HCT116 (cell line): ENCODE results near the gene LGALS7. TPM values are rescaled to one million over a fixed set of nuclear protein-coding genes. Genes with fewer than 3 reads are reported as not detected.

Experiments used
- ATAC-seq: fragments of 200-7000 bp; cut with Tn5 transposase; 2 replicates; pipeline ENCODE4 v1.9.1; 2020; ENCODE audit warnings: mild to moderate bottlenecking, moderate library complexity
- BruUV-seq: library from RNA; stranded (reverse); fragments of 400-500 nt; replicated peaks from 2 replicates; lab custom pipeline; 2021; lab: Mats Ljungman, UMichigan
- CTCF ChIA-PET: fragments of 300-600 bp; sonication (Branson Sonifier 250); formaldehyde crosslinking; loops from one replicate; lab custom pipeline; 2021; ENCODE audit warnings: antibody characterized with exemption; lab: Charles Lee
- POLR2A ChIA-PET: fragments of 300-600, 350-600 bp; sonication (Branson Sonifier 250); formaldehyde crosslinking; loops from one replicate; lab custom pipeline; 2021; ENCODE audit warnings: antibody characterized with exemption; lab: Charles Lee
- RAD21 ChIA-PET, 2 experiments: fragments of 300-600 bp; sonication (Branson Sonifier 250); formaldehyde crosslinking; loops; one replicate each; lab custom pipeline; 2023; ENCODE audit warnings: low total read pairs in 2 of 2; ENCODE audit not compliant: uncharacterized antibody in 2 of 2, unreplicated experiment in 2 of 2, low non-redundant PET in 1 of 2; lab: Charles Lee
- DNase-seq: peaks from one replicate; pipeline ENCODE4 v3.0.0-alpha.2; 2010; ENCODE audit warnings: low read depth, low spot score
- H2AFZ ChIP-seq: fragments of 200-600 bp; shearing (Covaris generic), sonication (generic); 2 replicates; pipeline ENCODE4 v1.6.1; 2017; ENCODE audit warnings: low read depth, mixed run types, mixed read lengths, antibody characterized with exemption, low read length; ENCODE audit not compliant: poor library complexity, severe bottlenecking
- H3K27ac ChIP-seq: 2 replicates; pipeline ENCODE4 v1.5.1; 2012; ENCODE audit warnings: low read depth, low read length
- H3K27me3 ChIP-seq: fragments of 200-600 bp; sonication (generic); 2 replicates; pipeline ENCODE4 v1.6.1; 2016; ENCODE audit warnings: mixed run types, low read length, mixed read lengths; ENCODE audit not compliant: insufficient read depth
- H3K36me3 ChIP-seq, 2 experiments: fragments of 200-500 bp in 1 of 2; fragments of 200-600 bp in 1 of 2; sonication (Bioruptor generic) in 1 of 2; sonication (generic) in 1 of 2; 2 replicates each; pipeline versions ENCODE4 v1.5.1 to v1.6.1; 2014 to 2016; ENCODE audit warnings: low read length in 2 of 2, inconsistent platforms in 1 of 2, mixed read lengths in 1 of 2, mixed run types in 1 of 2; ENCODE audit not compliant: insufficient read depth in 2 of 2, control insufficient read depth in 1 of 2
- H3K4me1 ChIP-seq, 2 experiments: fragments of 200-600 bp in 1 of 2; sonication (generic) in 1 of 2; 2 replicates each; pipeline versions ENCODE4 v1.5.1 to v1.6.1; 2012 to 2017; ENCODE audit warnings: low read length in 2 of 2, inconsistent platforms in 1 of 2, mild to moderate bottlenecking in 1 of 2, mixed read lengths in 1 of 2, mixed run types in 1 of 2, moderate library complexity in 1 of 2; ENCODE audit not compliant: insufficient read depth in 2 of 2, control insufficient read depth in 1 of 2
- H3K4me2 ChIP-seq: fragments of 200-600 bp; sonication (generic); 2 replicates; pipeline ENCODE4 v1.6.1; 2017; ENCODE audit warnings: mixed run types, low read length, mixed read lengths
- H3K4me3 ChIP-seq, 2 experiments: fragments of 200-600 bp in 1 of 2; sonication (generic) in 1 of 2; replicated peaks in 1 of 2; 2 replicates each; pipeline ENCODE4 v1.5.1; 2011 to 2016; ENCODE audit warnings: low read length in 2 of 2, control low read depth in 1 of 2, low read depth in 1 of 2, mild to moderate bottlenecking in 1 of 2, mixed read lengths in 1 of 2, mixed run types in 1 of 2
- H3K79me2 ChIP-seq: fragments of 200-600 bp; sonication (generic); 2 replicates; pipeline ENCODE4 v1.6.1; 2017; ENCODE audit warnings: mild to moderate bottlenecking, mixed run types, low read length, moderate library complexity, mixed read lengths; ENCODE audit not compliant: insufficient read depth
- H3K9ac ChIP-seq: fragments of 200-600 bp; sonication (generic); 2 replicates; pipeline ENCODE4 v1.6.1; 2016; ENCODE audit warnings: low read length, mixed read lengths
- H3K9me2 ChIP-seq: fragments of 200-600 bp; sonication (generic), shearing (Covaris generic); 2 replicates; pipeline ENCODE4 v1.6.1; 2017; ENCODE audit warnings: mixed run types, mild to moderate bottlenecking, moderate library complexity; ENCODE audit not compliant: insufficient read depth
- H3K9me3 ChIP-seq, 2 experiments: fragments of 200-500 bp in 1 of 2; fragments of 200-600 bp in 1 of 2; sonication (Bioruptor generic) in 1 of 2; sonication (generic) in 1 of 2; 2 replicates each; pipeline ENCODE4 v1.6.1; 2014 to 2017; ENCODE audit warnings: low read length in 2 of 2, mixed read lengths in 2 of 2, inconsistent platforms in 1 of 2, low read depth in 1 of 2, mild to moderate bottlenecking in 1 of 2, mixed run types in 1 of 2, moderate library complexity in 1 of 2; ENCODE audit not compliant: control insufficient read depth in 1 of 2, insufficient read depth in 1 of 2
- H4K20me1 ChIP-seq: fragments of 200-600 bp; sonication (generic), shearing (Covaris generic); 2 replicates; pipeline ENCODE4 v1.6.1; 2017; ENCODE audit warnings: mixed run types, mild to moderate bottlenecking, moderate library complexity; ENCODE audit not compliant: insufficient read depth
- CEBPB ChIP-seq: IDR thresholded peaks from 2 replicates; pipeline ENCODE4 v1.6.1; 2012; ENCODE audit warnings: low read depth
- EZH2phosphoT487 ChIP-seq: fragments of 200-600 bp; IDR thresholded peaks from 2 replicates; pipeline ENCODE4 v1.6.1; 2018; ENCODE audit warnings: antibody characterized with exemption, borderline replicate concordance
- FOSL1 ChIP-seq: IDR thresholded peaks from 2 replicates; pipeline ENCODE4 v1.6.1; 2012; ENCODE audit warnings: low read depth
- REST ChIP-seq: IDR thresholded peaks from 2 replicates; pipeline ENCODE4 v1.6.1; 2012; ENCODE audit warnings: low read depth
- SP1 ChIP-seq: IDR thresholded peaks from 2 replicates; pipeline ENCODE4 v1.6.1; 2012; ENCODE audit warnings: low read depth
- YY1 ChIP-seq: IDR thresholded peaks from 2 replicates; pipeline ENCODE4 v1.6.1; 2011; ENCODE audit warnings: low read length, low read depth, moderate library complexity, mild to moderate bottlenecking; ENCODE audit not compliant: insufficient replicate concordance; ENCODE audit errors: extremely low read depth
- ZBTB33 ChIP-seq: IDR thresholded peaks from 2 replicates; pipeline ENCODE4 v1.6.1; 2011; ENCODE audit warnings: mild to moderate bottlenecking, low read length, moderate library complexity; ENCODE audit not compliant: insufficient replicate concordance; ENCODE audit errors: extremely low read depth
- intact Hi-C: fragments of 100-400 bp; cut with micrococcal nuclease; formaldehyde crosslinking; loops from 2 replicates; pipeline ENCODE4 v1.10.0; 2022
- total RNA-seq: library from RNA; stranded (reverse); gene quantifications from one replicate; pipeline ENCODE4 v1.2.1, GENCODE V29; 2021; ENCODE audit not compliant: unreplicated experiment

Gene LGALS7
- total RNA-seq, 1 experiment from 2014 or later = not detected

GRCh38 chr19:38793671-38794070, 20.4 kb upstream of the LGALS7 start:
- POLR2A ChIA-PET = interaction anchor here (1.8 kb wide), 1 partner anchor 29 kb away, joined by 5 read pairs; no protein-coding TSS in a partner anchor
- Histone ChIP-seq H3K9ac (no peak overlapping the region), H2AFZ (no peak overlapping the region), H3K27me3 (no peaks in the 10 kb centered on the region), H3K9me3 (no peaks in the 10 kb centered on the region), H3K4me1 (no peaks in the 10 kb centered on the region; a peak in 1 of 4 replicates), H3K4me2 (no peak overlapping the region), H3K27ac (no peak overlapping the region), H3K9me2 (no peaks in the 10 kb centered on the region), H3K36me3 (no peaks in the 10 kb centered on the region), H3K79me2 (no peaks in the 10 kb centered on the region), H4K20me1 (no peaks in the 10 kb centered on the region), H3K4me3 (no peak overlapping the region)
- RAD21 ChIA-PET = no interaction called here
- intact Hi-C loops = no loop called here
- CTCF ChIA-PET = no interaction called here
- DNase-seq (no peak), ATAC-seq (no peak)
- no TSS peak for BruUV-seq
- no peak for TF ChIP-seq ZBTB33
- no peak for TF ChIP-seq SP1
- TF ChIP-seq CEBPB = no peak
- TF ChIP-seq REST = no peak
- TF ChIP-seq YY1 = no peak
- no peak for TF ChIP-seq EZH2phosphoT487
- TF ChIP-seq FOSL1 = no peak
